WTC11 (cell line): Measurements from ENCODE around the gene C1QTNF2. TPM values are rescaled to one million over a fixed set of nuclear protein-coding genes. Genes with fewer than 3 reads are reported as not detected.

Experiments used
- ATAC-seq: fragments of 200-7000 bp; cut with Tn5 transposase; 2 replicates; pipeline ENCODE4 v1.10.0; 2021; ENCODE audit warnings: mild to moderate bottlenecking, moderate library complexity
- CTCF ChIA-PET: fragments of 300-600 bp; sonication (Branson Sonifier 250); formaldehyde crosslinking; loops from one replicate; lab custom pipeline; 2021; ENCODE audit warnings: antibody characterized with exemption; lab: Charles Lee
- POLR2A ChIA-PET: fragments of 350-600 bp; sonication (Branson Sonifier 250); formaldehyde crosslinking; loops from one replicate; lab custom pipeline; 2021; ENCODE audit warnings: antibody characterized with exemption; lab: Charles Lee
- DNase-seq: peaks from one replicate; pipeline ENCODE4 v3.0.0; 2021; ENCODE audit warnings: low spot score
- H3K27ac Mint-ChIP-seq: 2 replicates; pipeline ENCODE4 v1.8.0; 2021; ENCODE audit warnings: mixed read lengths
- H3K27me3 Mint-ChIP-seq: 2 replicates; pipeline ENCODE4 v1.8.0; 2021; ENCODE audit warnings: low read depth, mild to moderate bottlenecking, moderate library complexity, mixed read lengths
- H3K36me3 Mint-ChIP-seq: 2 replicates; pipeline ENCODE4 v1.8.0; 2021; ENCODE audit warnings: mixed read lengths
- H3K4me1 Mint-ChIP-seq: 2 replicates; pipeline ENCODE4 v1.8.0; 2022; ENCODE audit warnings: mixed read lengths
- H3K4me3 Mint-ChIP-seq: 2 replicates; pipeline ENCODE4 v1.8.0; 2021; ENCODE audit warnings: mild to moderate bottlenecking, moderate library complexity, mixed read lengths
- H3K9me3 Mint-ChIP-seq: 2 replicates; pipeline ENCODE4 v1.8.0; 2021; ENCODE audit warnings: mixed read lengths
- CREB1 ChIP-seq: sonication (generic); formaldehyde crosslinking; IDR thresholded peaks from 2 replicates; pipeline ENCODE4 v1.8.0; 2023; ENCODE audit warnings: mild to moderate bottlenecking, missing genetic modification reagents
- FOXK1 ChIP-seq: sonication (generic); formaldehyde crosslinking; IDR thresholded peaks from 2 replicates; pipeline ENCODE4 v1.8.0; 2022; ENCODE audit warnings: mild to moderate bottlenecking, moderate library complexity, missing genetic modification reagents
- GTF2I ChIP-seq: fragments of 250-450 bp; sonication (Bioruptor Pico); conservative IDR thresholded peaks from 2 replicates; pipeline ENCODE4 v1.4.0; 2021; ENCODE audit warnings: mild to moderate bottlenecking
- JAZF1 ChIP-seq: fragments of 250-450 bp; sonication (Bioruptor Pico); IDR thresholded peaks from 2 replicates; pipeline ENCODE4 v1.9.0; 2021; ENCODE audit warnings: moderate library complexity, mild to moderate bottlenecking, inconsistent platforms
- RELA ChIP-seq: sonication (generic); formaldehyde crosslinking; IDR thresholded peaks from 2 replicates; pipeline ENCODE4 v1.8.1; 2022; ENCODE audit warnings: missing genetic modification reagents, mild to moderate bottlenecking, borderline replicate concordance
- RORB ChIP-seq: fragments of 250-450 bp; sonication (Bioruptor Pico); IDR thresholded peaks from 2 replicates; pipeline ENCODE4 v1.9.0; 2021; ENCODE audit warnings: mild to moderate bottlenecking
- TEAD4 ChIP-seq: sonication (generic); formaldehyde crosslinking; IDR thresholded peaks from 2 replicates; pipeline ENCODE4 v1.8.0; 2022; ENCODE audit warnings: mild to moderate bottlenecking, missing genetic modification reagents
- ZNF263 ChIP-seq: sonication (generic); formaldehyde crosslinking; IDR thresholded peaks from 2 replicates; pipeline ENCODE4 v1.8.1; 2022; ENCODE audit warnings: low read depth, mild to moderate bottlenecking, moderate library complexity, missing genetic modification reagents
- total RNA-seq: library from RNA; stranded (reverse); gene quantifications from 3 replicates; pipeline ENCODE4 v1.2.3, GENCODE V29; 2021
- TF ChIP-seq, protein P1 (sequence below): sonication (generic); formaldehyde crosslinking; IDR thresholded peaks from 2 replicates; pipeline ENCODE4 v1.8.0; 2022; ENCODE audit warnings: mild to moderate bottlenecking, missing genetic modification reagents
- TF ChIP-seq, protein P2 (sequence below): sonication (generic); formaldehyde crosslinking; IDR thresholded peaks from 2 replicates; pipeline ENCODE4 v1.8.0; 2023; ENCODE audit warnings: missing genetic modification reagents, mild to moderate bottlenecking, borderline replicate concordance
- TF ChIP-seq, protein P3 (sequence below): sonication (generic); formaldehyde crosslinking; IDR thresholded peaks from 2 replicates; pipeline ENCODE4 v1.8.1; 2023; ENCODE audit warnings: mild to moderate bottlenecking, missing genetic modification reagents, borderline replicate concordance
- TF ChIP-seq, protein P4 (sequence below): fragments of 250-450 bp; sonication (Bioruptor Pico); IDR thresholded peaks from 2 replicates; pipeline ENCODE4 v1.9.0; 2021; ENCODE audit warnings: mild to moderate bottlenecking
- TF ChIP-seq, protein P5 (sequence below): sonication (generic); formaldehyde crosslinking; IDR thresholded peaks from 2 replicates; pipeline ENCODE4 v1.8.1; 2023; ENCODE audit warnings: mild to moderate bottlenecking, missing genetic modification reagents
- TF ChIP-seq, protein P6 (sequence below): sonication (generic); formaldehyde crosslinking; IDR thresholded peaks from 2 replicates; pipeline ENCODE4 v1.8.1; 2022; ENCODE audit warnings: mild to moderate bottlenecking, moderate library complexity, missing genetic modification reagents
- TF ChIP-seq, protein P7 (sequence below): sonication (generic); formaldehyde crosslinking; IDR thresholded peaks from 2 replicates; pipeline ENCODE4 v1.8.1; 2023; ENCODE audit warnings: mild to moderate bottlenecking, missing genetic modification reagents, moderate library complexity
- TF ChIP-seq, protein P8 (sequence below): sonication (generic); formaldehyde crosslinking; IDR thresholded peaks from 2 replicates; pipeline ENCODE4 v1.8.1; 2022; ENCODE audit warnings: missing genetic modification reagents, borderline replicate concordance

Gene C1QTNF2
- total RNA-seq, 1 experiment from 2014 or later = 0.52 TPM

DNA sequence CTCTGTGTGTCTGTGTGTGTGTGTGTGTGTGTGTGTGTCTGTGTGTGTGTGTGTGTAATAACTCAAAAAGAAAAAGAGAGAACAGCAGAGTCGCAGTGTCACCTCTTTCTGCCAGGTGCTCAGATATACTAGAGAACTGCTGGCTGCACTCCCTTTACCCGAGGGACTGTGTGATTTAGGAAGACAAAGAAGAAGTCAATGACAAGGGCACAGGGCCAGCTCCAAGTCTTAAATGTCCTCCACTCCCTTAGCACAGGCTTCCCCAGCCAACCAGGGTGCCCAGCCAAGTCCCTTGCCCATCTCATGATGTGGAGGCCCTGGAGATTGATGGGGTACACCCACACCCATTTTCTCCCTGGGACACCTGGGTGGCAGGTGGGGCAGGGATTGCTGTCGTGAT lies 66.7 kb downstream of the C1QTNF2 start:
- Mint-ChIP-seq H3K36me3 (peaks cover 27% of the 10 kb centered on the region), H3K4me1 (peaks cover 17% of the 10 kb centered on the region), H3K27me3 (no peaks in the 10 kb centered on the region), H3K27ac (no peak overlapping the region), H3K9me3 (no peaks in the 10 kb centered on the region), H3K4me3 (no peak overlapping the region)
- no peak for DNase-seq
- ChIA-PET CTCF (no interaction called here), POLR2A (no interaction called here)
- no peak for ATAC-seq
- TF ChIP-seq, protein P1, sequence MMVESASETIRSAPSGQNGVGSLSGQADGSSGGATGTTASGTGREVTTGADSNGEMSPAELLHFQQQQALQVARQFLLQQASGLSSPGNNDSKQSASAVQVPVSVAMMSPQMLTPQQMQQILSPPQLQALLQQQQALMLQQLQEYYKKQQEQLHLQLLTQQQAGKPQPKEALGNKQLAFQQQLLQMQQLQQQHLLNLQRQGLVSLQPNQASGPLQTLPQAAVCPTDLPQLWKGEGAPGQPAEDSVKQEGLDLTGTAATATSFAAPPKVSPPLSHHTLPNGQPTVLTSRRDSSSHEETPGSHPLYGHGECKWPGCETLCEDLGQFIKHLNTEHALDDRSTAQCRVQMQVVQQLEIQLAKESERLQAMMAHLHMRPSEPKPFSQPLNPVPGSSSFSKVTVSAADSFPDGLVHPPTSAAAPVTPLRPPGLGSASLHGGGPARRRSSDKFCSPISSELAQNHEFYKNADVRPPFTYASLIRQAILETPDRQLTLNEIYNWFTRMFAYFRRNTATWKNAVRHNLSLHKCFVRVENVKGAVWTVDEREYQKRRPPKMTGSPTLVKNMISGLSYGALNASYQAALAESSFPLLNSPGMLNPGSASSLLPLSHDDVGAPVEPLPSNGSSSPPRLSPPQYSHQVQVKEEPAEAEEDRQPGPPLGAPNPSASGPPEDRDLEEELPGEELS = no peak
- TF ChIP-seq, protein P2, sequence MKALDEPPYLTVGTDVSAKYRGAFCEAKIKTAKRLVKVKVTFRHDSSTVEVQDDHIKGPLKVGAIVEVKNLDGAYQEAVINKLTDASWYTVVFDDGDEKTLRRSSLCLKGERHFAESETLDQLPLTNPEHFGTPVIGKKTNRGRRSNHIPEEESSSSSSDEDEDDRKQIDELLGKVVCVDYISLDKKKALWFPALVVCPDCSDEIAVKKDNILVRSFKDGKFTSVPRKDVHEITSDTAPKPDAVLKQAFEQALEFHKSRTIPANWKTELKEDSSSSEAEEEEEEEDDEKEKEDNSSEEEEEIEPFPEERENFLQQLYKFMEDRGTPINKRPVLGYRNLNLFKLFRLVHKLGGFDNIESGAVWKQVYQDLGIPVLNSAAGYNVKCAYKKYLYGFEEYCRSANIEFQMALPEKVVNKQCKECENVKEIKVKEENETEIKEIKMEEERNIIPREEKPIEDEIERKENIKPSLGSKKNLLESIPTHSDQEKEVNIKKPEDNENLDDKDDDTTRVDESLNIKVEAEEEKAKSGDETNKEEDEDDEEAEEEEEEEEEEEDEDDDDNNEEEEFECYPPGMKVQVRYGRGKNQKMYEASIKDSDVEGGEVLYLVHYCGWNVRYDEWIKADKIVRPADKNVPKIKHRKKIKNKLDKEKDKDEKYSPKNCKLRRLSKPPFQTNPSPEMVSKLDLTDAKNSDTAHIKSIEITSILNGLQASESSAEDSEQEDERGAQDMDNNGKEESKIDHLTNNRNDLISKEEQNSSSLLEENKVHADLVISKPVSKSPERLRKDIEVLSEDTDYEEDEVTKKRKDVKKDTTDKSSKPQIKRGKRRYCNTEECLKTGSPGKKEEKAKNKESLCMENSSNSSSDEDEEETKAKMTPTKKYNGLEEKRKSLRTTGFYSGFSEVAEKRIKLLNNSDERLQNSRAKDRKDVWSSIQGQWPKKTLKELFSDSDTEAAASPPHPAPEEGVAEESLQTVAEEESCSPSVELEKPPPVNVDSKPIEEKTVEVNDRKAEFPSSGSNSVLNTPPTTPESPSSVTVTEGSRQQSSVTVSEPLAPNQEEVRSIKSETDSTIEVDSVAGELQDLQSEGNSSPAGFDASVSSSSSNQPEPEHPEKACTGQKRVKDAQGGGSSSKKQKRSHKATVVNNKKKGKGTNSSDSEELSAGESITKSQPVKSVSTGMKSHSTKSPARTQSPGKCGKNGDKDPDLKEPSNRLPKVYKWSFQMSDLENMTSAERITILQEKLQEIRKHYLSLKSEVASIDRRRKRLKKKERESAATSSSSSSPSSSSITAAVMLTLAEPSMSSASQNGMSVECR = no peak
- TF ChIP-seq JAZF1 (no peak), RORB (CRISPR knock-in tag) (no peak), FOXK1 (no peak), TEAD4 (CRISPR knock-in tag) (no peak), RELA (CRISPR knock-in tag) (no peak), CREB1 (CRISPR knock-in tag) (no peak), ZNF263 (no peak), GTF2I (no peak)
- TF ChIP-seq, protein P3, sequence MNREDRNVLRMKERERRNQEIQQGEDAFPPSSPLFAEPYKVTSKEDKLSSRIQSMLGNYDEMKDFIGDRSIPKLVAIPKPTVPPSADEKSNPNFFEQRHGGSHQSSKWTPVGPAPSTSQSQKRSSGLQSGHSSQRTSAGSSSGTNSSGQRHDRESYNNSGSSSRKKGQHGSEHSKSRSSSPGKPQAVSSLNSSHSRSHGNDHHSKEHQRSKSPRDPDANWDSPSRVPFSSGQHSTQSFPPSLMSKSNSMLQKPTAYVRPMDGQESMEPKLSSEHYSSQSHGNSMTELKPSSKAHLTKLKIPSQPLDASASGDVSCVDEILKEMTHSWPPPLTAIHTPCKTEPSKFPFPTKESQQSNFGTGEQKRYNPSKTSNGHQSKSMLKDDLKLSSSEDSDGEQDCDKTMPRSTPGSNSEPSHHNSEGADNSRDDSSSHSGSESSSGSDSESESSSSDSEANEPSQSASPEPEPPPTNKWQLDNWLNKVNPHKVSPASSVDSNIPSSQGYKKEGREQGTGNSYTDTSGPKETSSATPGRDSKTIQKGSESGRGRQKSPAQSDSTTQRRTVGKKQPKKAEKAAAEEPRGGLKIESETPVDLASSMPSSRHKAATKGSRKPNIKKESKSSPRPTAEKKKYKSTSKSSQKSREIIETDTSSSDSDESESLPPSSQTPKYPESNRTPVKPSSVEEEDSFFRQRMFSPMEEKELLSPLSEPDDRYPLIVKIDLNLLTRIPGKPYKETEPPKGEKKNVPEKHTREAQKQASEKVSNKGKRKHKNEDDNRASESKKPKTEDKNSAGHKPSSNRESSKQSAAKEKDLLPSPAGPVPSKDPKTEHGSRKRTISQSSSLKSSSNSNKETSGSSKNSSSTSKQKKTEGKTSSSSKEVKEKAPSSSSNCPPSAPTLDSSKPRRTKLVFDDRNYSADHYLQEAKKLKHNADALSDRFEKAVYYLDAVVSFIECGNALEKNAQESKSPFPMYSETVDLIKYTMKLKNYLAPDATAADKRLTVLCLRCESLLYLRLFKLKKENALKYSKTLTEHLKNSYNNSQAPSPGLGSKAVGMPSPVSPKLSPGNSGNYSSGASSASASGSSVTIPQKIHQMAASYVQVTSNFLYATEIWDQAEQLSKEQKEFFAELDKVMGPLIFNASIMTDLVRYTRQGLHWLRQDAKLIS (CRISPR knock-in tag) = no peak
- TF ChIP-seq, protein P4, sequence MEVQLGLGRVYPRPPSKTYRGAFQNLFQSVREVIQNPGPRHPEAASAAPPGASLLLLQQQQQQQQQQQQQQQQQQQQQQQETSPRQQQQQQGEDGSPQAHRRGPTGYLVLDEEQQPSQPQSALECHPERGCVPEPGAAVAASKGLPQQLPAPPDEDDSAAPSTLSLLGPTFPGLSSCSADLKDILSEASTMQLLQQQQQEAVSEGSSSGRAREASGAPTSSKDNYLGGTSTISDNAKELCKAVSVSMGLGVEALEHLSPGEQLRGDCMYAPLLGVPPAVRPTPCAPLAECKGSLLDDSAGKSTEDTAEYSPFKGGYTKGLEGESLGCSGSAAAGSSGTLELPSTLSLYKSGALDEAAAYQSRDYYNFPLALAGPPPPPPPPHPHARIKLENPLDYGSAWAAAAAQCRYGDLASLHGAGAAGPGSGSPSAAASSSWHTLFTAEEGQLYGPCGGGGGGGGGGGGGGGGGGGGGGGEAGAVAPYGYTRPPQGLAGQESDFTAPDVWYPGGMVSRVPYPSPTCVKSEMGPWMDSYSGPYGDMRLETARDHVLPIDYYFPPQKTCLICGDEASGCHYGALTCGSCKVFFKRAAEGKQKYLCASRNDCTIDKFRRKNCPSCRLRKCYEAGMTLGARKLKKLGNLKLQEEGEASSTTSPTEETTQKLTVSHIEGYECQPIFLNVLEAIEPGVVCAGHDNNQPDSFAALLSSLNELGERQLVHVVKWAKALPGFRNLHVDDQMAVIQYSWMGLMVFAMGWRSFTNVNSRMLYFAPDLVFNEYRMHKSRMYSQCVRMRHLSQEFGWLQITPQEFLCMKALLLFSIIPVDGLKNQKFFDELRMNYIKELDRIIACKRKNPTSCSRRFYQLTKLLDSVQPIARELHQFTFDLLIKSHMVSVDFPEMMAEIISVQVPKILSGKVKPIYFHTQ = no peak
- TF ChIP-seq, protein P5, sequence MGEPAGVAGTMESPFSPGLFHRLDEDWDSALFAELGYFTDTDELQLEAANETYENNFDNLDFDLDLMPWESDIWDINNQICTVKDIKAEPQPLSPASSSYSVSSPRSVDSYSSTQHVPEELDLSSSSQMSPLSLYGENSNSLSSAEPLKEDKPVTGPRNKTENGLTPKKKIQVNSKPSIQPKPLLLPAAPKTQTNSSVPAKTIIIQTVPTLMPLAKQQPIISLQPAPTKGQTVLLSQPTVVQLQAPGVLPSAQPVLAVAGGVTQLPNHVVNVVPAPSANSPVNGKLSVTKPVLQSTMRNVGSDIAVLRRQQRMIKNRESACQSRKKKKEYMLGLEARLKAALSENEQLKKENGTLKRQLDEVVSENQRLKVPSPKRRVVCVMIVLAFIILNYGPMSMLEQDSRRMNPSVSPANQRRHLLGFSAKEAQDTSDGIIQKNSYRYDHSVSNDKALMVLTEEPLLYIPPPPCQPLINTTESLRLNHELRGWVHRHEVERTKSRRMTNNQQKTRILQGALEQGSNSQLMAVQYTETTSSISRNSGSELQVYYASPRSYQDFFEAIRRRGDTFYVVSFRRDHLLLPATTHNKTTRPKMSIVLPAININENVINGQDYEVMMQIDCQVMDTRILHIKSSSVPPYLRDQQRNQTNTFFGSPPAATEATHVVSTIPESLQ = no peak
- TF ChIP-seq, protein P6, sequence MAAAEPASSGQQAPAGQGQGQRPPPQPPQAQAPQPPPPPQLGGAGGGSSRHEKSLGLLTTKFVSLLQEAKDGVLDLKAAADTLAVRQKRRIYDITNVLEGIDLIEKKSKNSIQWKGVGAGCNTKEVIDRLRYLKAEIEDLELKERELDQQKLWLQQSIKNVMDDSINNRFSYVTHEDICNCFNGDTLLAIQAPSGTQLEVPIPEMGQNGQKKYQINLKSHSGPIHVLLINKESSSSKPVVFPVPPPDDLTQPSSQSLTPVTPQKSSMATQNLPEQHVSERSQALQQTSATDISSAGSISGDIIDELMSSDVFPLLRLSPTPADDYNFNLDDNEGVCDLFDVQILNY (CRISPR knock-in tag) = no peak
- TF ChIP-seq, protein P7, sequence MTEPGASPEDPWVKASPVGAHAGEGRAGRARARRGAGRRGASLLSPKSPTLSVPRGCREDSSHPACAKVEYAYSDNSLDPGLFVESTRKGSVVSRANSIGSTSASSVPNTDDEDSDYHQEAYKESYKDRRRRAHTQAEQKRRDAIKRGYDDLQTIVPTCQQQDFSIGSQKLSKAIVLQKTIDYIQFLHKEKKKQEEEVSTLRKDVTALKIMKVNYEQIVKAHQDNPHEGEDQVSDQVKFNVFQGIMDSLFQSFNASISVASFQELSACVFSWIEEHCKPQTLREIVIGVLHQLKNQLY (CRISPR knock-in tag) = no peak
- TF ChIP-seq, protein P8, sequence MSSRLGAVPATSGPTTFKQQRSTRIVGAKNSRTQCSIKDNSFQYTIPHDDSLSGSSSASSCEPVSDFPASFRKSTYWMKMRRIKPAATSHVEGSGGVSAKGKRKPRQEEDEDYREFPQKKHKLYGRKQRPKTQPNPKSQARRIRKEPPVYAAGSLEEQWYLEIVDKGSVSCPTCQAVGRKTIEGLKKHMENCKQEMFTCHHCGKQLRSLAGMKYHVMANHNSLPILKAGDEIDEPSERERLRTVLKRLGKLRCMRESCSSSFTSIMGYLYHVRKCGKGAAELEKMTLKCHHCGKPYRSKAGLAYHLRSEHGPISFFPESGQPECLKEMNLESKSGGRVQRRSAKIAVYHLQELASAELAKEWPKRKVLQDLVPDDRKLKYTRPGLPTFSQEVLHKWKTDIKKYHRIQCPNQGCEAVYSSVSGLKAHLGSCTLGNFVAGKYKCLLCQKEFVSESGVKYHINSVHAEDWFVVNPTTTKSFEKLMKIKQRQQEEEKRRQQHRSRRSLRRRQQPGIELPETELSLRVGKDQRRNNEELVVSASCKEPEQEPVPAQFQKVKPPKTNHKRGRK (CRISPR knock-in tag) = no peak
